ENCODE data around the gene CDK16.

- TF ChIP-seq CTCF (IDR thresholded peaks at IDR 0.05) (no peak), RFX5 (IDR thresholded peaks at IDR 0.05; ENCODE audit: low read length) (no peak), SIN3A (IDR thresholded peaks at IDR 0.05; ENCODE audit: borderline replicate concordance, low read depth, low read length) (no peak), NRF1 (IDR thresholded peaks at IDR 0.05; ENCODE audit: low read depth, low read length) (no peak), JUND (IDR thresholded peaks at IDR 0.05) (no peak), POLR2AphosphoS5 (IDR thresholded peaks at IDR 0.05; ENCODE audit: low read depth, low read length) (no peak), USF2 (IDR thresholded peaks at IDR 0.05; ENCODE audit: borderline replicate concordance, low read depth, low read length) (no peak), MAX (IDR thresholded peaks at IDR 0.05; ENCODE audit: low read depth) (no peak), TEAD4 (IDR thresholded peaks at IDR 0.05; ENCODE audit: borderline replicate concordance, insufficient read depth) (no peak), EP300 (IDR thresholded peaks at IDR 0.05; ENCODE audit: borderline replicate concordance in 1 of 2, low read depth in 1 of 2, low read length in 1 of 2) (no peak; a peak in 1 of 4 replicates), YY1 (IDR thresholded peaks at IDR 0.05; ENCODE audit: low read depth) (no peak)
Measured at GRCh38 chrX:47212381-47213293, 5.8 kb upstream of the CDK16 start.

All from SK-N-SH (cell line).